Activated CD4-positive, alpha-beta T cell treated with anti-CD3 and anti-CD28 coated beads, Interleukin-10, Interleukin-2, amounts not matched to agents 100 ng/mL and 50 ng/mL, durations not matched to agents 16 hours and 8 hours (primary cell): Measurements from ENCODE around the gene SLC49A3.
A peak's percentile ranks its signal among the peaks of the same experiment; 100 is the strongest.

Experiments
- DNase-seq: peaks from one replicate; pipeline ENCODE4 v3.0.0-alpha.2; 2020

SLC49A3 gene

GRCh38 chr4:664713-665231, 24.2 kb downstream of the SLC49A3 start:
- DNase-seq = no peak

- peak; percentile 80 for DNase-seq
These were observed 25.2 kb downstream of the SLC49A3 start for GRCh38 chr4:663438-664428.

- DNase-seq = no peak
These were observed 25.9 kb downstream of the SLC49A3 start for GRCh38 chr4:663046-663437.

GRCh38 chr4:661881-662761, 26.8 kb downstream of the SLC49A3 start:
- DNase-seq = no peak

- DNase-seq = no peak
These were observed 27.7 kb downstream of the SLC49A3 start for GRCh38 chr4:661231-661630.

- DNase-seq = no peak
These were observed 28.6 kb downstream of the SLC49A3 start for GRCh38 chr4:660401-660800.

GRCh38 chr4:659851-660250, 29.1 kb downstream of the SLC49A3 start:
- no peak for DNase-seq

GRCh38 chr4:658681-659667, 30.0 kb downstream of the SLC49A3 start:
- DNase-seq = no peak

GRCh38 chr4:657834-658667, 30.9 kb downstream of the SLC49A3 start:
- DNase-seq = no peak

GRCh38 chr4:657338-657833, 31.6 kb downstream of the SLC49A3 start:
- no peak for DNase-seq

- no peak for DNase-seq
These were observed 32.3 kb downstream of the SLC49A3 start for GRCh38 chr4:656436-657337.

- no peak for DNase-seq
These were observed 33.3 kb downstream of the SLC49A3 start for GRCh38 chr4:655464-656151.

GRCh38 chr4:654871-655463, 34.0 kb downstream of the SLC49A3 start:
- no peak for DNase-seq

- DNase-seq = no peak
These were observed 34.5 kb downstream of the SLC49A3 start for GRCh38 chr4:654503-654845.

GRCh38 chr4:653831-654502, 35.0 kb downstream of the SLC49A3 start:
- no peak for DNase-seq

GRCh38 chr4:653080-653821, 35.7 kb downstream of the SLC49A3 start:
- no peak for DNase-seq

- no peak for DNase-seq
These were observed 36.9 kb downstream of the SLC49A3 start for GRCh38 chr4:651884-652642.
